NCI-H446 (cell line): Measurements from ENCODE around the gene MPV17L2.
A peak's percentile ranks its signal among the peaks of the same experiment; 100 is the strongest.
"Not testable (repeated sequence)": the region's sequence is repeated elsewhere in the genome, so short reads cannot be mapped to it uniquely, and the experiment has no call there.

ENCODE experiments used
- DNase-seq, 2 experiments: peaks; one replicate each; lab custom pipeline; 2025; lab: John Stamatoyannopoulos, UW

The MPV17L2 gene

DNA sequence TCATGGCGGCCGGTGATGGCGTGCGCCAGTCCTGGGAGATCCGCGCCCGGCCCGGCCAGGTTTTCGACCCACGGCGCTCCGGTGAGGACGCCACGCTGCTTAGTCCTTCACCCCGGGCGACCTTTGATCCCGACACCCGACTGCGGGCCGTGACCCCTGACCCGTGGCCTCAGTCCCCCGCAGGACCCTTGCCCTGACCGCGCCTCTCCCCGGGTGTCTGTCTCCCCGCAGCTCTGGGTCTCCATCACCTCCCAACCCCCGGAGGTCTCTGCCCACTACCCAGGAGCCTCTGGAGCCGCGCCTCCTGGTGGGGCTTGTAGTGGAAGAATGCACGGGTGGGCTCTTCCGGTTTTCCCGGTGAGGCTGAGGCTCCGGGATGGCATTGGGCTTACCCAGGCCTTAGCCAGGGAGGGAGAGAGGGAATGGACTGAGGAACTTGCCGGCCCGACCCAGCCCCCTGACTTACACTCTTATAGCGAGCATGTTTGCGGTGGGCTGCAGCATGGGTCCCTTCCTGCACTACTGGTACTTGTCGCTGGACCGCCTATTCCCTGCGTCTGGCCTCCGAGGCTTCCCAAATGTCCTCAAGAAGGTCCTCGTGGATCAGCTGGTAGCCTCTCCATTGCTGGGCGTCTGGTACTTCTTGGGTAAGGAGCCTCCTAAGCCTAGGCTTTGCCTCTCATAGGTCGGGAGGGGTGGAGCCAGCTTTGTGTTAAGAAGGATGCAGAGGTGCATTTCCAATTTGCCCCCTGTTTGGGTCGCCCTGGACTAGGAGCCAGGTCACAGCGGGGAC, 566 bp downstream of the MPV17L2 start:
- no peak for DNase-seq

DNA sequence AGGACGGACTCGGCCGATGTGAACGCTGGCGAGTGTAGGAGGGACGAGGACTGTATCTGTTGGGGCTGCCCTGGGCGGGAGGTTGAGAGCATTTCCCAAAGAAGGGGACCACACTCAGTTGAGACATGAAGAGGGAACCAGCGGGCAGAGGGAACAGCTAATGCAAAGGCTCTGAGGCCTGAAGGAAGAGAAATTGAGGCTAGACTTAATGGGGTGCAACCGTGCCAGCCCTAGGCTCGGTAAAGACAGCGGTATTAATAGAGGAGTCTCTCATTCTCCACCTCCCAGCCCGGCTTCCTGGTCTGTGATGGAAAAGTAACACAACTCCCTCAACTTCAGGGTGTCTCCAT, 1.1 kb downstream of the MPV17L2 start:
- no peak for DNase-seq

DNA sequence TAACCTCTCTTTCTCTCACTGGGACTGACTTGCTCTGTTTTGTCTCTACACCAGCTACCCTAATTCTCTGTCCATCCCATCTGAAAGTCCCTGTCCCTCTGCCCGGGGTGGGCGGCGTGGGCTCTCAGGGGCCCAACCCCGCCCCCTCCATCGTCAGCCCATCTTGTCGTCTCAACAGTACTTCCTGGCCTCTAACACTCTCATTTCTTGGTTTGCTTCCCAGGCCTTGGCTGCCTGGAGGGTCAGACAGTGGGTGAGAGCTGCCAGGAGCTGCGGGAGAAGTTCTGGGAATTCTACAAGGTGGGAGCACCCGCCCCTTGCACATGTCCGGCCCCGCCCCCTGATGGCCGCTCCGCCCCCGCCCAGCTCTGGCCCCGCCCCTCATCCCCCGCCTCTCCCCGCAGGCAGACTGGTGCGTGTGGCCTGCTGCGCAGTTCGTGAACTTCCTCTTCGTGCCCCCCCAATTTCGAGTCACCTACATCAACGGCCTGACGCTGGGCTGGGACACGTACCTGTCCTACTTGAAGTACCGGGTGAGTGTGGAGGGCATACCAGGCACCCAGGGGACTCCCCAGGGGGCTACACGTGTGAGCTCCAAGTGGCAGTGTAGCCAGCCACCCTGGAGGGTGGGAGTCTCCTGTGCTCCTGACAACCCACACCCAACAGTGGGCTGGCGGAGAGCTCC, 1.7 kb downstream of the MPV17L2 start:
- peak in 1 of 2 experiments; percentile 40 for DNase-seq

DNA sequence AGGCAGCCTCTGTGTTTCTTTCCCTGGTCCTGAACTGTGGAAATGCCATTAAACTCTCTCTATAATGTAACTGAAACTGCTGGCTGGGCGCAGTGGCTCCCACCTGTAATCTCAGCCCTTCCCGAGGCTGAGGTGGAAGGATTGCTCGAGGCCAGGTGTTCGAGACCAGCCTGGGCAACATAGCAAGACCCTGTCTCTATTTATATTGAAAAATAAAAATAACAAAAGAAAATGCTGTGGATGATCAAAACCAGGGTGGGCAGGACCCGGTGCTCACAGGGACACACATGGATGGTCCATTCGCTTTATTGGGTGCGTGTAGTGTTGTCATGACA, 3.5 kb downstream of the MPV17L2 start:
- no peak for DNase-seq

DNA sequence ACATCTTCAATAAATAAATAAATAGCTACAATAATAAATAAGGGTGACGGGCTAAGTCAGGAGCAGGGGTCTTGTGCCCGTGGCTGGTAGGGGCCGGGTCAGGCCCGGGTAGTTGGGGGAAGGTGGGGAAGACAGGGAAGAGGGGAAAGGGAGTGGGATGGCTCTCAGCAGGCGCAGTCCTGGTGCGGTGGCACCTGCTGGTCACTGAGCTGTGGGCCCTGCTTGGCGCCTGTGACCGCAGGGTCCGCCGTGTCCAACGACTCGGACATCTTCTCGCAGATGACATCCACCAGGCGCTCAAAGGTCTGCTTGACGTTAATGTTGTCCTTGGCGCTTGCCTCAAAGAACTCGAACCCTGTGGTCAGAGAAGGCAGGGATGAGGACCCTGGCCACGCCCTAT, 4.3 kb downstream of the MPV17L2 start:
- DNase-seq, result no peak

DNA sequence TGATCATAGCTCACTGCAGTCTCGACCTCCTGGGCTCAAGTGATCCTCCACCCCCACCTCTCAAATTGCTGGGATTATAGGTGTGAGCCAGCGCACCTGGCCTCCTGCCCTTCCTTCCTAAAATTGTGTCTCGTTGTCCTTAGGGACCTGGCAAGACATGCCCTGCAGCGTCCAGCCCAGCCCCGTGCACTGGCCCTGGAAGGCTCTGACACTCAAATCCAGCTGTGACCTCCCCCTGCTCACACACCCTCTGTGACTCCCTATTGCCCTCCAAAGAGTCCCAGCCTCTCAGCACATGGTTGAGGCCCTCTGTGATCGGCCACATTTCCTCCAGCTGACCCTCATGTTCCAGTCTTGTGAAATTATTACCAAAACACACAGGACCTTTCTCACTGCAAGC, 4.9 kb downstream of the MPV17L2 start:
- DNase-seq, result no peak

DNA sequence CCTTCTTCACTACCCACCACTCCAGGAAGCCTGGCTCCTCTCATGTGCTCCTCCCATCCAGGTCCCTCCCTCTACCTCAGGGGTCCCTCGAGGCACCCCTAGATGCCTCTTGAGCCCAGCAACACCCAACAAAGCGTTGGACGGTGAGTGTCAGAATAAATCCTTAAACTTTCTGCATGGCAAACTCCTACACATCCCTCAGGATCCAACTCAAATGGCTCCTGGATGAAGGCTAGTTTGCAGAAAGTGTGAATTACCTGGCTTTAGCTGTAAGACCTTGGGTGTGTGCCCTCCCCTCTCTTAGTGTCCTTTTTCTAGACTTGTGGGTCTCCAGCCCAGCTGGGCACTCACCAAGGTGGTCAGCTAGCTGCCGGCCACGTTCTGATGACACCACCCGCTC, 5.4 kb downstream of the MPV17L2 start:
- no peak for DNase-seq

DNA sequence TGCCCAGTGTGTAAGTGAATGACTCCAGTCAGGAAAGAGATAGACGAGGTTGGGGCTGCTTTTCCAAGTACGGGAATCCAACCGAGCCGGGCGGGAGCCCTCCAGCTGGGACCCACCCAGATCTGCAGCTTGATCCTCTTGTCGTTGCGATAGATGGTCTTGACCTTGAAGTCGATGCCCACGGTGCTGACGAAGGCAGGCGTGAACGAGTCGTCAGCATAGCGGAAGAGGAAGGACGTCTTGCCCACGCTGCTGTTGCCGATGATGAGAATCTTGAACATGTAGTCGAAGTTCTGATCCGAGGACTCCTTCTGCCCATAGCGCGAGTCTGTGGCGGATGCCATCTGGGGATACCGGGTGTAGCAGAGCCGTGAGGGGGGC, 9.4 kb downstream of the MPV17L2 start:
- no peak for DNase-seq

DNA sequence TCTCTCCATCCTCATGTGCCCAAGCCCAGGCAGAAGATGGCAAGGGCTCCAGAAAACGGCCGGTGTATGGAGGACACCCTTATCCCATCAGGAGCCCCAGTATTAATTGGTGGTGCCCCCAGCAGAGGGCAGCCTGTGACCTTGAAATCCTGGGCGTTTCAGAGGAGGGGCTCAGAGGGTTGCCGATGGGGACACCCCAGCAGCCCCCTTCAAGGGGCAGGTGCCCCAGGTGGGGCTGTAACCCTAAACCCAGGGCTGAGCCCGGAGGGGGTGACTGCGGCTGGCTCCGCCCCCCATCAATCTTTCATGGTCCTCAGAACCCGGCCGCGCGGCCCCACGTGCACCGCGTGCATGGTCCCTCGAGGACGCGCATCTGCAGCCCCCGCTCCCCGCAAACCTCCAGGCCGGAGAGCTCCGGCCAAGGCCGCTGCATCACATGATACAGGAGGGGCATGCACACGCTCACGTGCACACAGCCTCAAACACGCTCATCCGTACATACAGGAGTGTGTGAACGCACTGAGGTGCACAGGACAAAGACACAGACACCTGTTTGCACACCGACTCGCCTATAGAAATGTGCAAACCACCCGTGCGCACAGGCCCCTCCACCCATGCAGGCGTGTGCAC, 9.9 kb downstream of the MPV17L2 start:
- no peak for DNase-seq

DNA sequence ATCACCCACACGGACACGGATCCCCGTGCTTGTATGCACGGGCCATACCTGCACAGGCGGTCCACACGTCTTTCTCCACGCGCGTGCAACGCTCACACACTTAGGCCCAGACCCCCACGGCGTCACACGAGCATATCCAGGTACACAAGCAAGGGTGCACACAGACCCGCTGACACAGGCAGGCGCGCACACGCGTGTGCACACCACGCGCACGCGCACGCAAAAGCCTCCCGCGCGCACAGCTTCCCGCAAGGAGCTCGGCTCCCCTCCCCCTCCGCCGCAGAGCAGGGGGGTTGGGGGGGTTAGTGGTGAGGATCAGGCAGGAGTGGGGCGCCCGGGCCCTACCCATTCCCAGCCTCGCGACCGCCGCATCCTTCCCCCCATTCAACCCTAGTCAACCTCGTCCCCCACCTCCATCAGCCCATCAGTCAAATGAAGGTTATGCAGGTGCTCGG, 10.4 kb downstream of the MPV17L2 start:
- DNase-seq, result peak in 1 of 2 experiments; percentile 50

DNA sequence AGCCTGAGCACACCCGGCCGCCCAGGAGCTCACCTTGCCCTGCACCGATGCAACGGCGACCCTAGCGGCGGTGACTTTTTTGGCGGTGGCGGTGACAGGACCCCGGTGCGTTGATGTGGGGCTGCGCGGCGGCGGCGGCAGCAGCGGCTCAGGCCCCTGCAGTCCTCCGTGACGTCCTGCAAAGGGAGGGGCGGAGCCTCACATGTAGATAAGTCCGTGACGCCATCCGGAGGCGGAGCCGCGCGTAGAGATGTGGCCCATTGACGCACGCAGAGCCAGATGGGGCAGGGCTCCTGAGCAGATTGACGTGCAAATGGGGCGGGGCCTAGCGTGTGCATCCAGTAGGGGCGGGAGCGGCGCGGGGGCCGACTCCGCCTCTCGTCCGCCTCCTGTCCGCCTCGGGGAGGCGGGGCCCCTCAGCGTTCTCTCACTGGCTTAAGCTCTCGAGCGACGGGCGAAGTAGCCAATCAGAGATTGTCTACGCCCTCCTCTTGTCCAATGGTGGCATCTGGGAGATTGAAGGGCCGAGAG, 10.9 kb downstream of the MPV17L2 start, which contains the start of gene RAB3A:
RAB3A (minus strand) TSS at position 180 of the 531 bp plus-strand sequence. CDS start 1,302 bp downstream, outside the sequence.
- DNase-seq, result peak; percentile 100

DNA sequence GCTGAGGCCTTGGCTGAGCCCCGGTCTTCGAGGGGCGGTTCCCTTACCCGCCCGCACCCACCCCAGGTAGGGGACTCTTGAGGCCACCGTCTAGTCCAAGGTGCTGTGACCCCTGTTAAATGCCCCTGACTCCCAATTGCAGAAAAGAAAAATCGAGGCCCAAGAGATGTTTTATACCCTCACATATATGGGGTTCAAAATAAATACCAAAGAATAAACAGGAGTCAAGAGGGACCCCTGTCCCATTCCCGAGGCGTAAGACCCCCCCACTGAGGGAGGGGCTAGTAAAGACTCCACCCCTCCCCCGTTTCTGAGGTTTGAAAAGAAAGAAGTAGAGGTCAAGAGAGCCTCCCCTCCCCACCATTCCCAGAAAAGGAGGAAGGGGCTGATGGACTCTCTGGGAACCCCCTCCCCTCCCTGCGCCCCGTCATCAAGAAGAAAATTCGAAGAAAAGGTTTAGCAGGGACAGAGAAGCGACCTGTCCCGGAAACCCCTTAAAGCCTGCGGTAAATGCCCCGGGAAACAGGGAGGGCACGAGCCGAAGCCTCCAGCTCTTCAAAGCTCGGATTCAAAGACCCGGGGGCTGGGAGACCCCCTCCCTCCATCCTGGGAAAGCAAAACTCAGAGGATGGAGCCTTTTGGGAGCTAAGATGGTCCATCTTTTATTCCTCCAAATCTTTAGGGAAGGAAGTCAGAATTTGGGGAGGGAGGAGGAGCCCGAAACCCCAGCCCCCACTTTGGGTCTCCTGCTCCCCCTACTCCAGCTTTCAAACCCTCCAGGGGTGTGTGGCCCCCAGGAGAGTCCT, 11.6 kb downstream of the MPV17L2 start:
- DNase-seq, result peak; percentile 87 to 89

DNA sequence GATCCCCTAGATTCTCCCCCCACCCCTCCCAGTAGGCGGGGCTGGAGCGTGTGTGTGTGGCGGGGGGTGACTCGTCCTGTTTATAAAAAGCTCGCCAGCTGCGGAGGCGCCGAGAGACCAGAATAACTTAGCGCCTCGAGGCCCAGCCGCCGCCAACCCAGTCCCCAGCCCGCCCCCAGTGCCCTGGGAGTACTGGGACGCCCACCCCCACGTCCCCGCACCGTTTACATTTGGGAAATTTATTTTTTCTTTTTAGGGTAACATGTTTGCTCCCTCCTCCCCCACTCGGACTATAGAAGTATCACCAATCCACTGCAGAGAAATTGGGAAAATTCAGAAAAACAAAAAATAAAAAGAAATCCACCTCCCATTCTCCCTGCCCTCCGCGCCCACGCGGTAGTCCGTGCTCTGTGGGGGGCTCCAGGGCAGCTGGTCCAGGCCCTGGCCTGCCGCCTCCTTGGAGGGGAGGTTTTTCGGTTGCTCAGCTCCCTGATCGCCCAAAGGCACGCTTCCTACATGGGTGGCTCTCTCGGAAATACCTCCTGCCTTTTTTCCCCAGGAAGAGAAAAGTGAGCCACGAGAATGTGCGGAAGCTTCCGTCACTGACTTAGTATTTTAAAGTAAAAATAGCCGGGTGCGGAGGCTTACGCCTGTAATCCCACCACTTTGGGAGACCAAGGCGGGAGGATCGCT, 12.3 kb downstream of the MPV17L2 start:
- DNase-seq, result peak; percentile 59 to 60

DNA sequence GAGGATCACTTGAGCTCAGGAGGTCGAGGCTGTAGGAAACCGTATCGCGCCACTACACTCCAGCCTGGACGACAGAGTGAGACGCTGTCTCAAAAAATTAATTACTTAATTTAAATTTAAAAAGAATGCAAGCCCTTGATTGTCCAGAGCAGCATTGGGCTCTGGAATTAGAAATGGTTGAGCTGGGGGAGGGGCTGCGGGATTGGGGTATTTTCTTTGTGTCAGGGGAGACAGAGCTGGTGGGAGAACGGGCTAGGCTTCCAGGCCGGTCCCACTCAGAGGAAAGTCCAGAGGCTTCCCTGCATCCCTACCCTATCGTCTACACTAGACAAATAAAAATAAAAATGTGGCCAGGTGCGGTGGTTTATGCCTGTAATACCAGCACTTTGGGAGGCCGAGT, 13.0 kb downstream of the MPV17L2 start:
- DNase-seq, result no peak

DNA sequence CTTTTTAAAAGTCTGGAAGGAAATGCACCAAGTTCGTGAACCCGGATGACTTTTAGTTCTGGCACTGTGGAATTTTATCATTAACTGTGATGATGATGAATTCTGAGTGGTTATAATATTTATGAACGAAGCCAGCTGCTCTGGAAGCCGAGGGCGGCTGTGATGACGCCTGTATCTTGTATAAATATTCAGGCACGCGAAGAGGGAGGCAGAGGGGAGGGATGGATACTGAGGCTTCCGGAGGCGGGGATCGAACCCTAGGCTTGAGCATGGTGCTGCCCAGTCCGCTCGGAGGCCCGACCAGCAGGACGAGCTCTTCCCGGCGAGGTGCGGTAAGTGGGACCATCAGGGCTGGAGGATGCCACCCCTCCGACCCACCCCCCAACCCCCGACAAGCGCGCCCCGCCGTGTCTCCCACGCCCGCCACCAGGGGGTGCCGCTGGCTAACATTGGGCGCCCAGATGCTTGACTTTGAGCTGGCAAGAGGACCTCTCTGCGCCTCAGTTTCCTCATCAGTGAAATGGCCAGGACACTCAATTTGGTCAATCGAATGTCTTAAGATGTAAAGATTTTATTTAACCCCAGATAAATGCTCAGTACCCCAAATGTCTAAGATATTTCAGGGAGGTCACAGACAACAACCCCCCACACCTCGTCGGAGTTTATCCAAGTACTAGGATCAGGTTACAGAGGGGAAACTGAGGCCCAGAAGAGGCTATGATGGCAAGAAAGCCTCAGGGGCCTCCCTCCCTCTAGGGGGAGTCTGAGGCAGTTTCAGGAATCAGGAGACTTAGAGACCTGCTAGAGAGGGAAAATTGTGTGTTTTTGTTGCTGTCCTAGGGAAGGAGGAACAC, 15.3 kb downstream of the MPV17L2 start:
- DNase-seq, result peak in 1 of 2 experiments; percentile 27

DNA sequence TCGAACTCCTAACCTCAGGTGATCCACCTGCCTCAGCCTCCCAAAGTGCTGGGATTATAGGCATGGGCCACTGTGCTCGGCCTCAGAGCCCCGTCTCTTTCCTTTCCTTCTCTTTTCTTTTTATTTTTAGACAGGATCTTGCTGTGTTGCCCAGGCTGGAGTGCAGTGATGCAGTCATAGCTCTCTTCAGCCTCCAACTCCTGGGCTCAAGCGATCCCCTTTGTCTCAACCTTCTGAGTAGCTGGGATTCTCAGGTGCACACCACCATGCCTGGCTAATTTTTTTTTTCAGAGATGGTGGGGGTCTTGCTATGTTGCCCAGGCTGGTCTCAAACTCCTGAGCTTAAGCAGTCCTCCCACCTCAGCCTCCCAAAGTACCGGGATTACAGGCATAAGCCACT, 16.9 kb downstream of the MPV17L2 start:
- not testable (repeated sequence) for DNase-seq

DNA sequence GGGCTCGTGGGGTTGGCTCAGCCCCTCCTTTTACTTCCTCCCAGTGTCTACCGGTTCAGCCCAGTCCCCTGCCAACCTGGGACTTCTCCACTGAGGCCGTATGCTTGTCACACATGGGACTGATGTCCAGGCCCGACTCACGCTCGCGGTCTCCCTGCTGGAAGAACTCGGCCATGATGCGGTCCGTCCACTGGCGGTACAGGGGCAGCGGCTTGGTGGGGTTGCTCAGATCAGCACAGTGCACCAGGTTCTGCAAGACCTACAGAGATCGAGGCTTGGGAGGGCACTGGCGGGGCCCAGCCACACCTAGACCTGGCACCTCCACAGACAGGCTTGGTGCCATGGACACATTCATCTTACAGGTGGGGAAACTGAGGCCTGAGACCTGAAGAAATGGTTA, 18.7 kb downstream of the MPV17L2 start:
- DNase-seq, result no peak

DNA sequence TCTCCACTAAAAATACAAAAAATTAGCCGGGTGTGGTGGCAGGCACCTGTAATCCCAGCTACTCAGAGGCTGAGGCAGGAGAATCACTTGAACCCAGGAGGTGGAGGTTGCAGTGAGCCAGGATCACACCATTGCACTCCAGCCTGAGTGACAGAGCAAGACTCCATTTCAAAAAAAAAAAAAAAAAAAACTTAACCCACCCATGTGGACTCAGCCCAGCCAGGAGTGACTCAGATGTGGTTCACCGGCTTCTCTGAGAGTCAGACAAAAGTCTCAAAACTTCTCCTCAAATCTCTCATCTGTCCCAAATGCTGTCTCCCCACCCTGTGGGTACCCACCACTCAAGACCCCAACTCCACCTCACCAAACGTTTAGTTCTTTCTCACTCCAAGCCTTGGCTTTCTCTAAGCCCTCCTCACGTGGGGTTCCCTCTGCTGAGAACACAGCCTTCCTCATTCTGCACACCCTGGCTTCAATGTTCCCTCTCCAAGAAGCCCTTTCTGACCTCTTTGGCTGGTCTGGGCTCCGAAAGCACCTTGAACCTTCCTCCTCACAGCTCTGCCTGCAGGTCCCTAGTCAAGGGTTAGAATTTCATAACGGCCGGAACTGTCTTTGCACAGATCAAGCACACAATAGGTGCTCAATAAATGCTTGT, 21.9 kb downstream of the MPV17L2 start:
- DNase-seq, result no peak

DNA sequence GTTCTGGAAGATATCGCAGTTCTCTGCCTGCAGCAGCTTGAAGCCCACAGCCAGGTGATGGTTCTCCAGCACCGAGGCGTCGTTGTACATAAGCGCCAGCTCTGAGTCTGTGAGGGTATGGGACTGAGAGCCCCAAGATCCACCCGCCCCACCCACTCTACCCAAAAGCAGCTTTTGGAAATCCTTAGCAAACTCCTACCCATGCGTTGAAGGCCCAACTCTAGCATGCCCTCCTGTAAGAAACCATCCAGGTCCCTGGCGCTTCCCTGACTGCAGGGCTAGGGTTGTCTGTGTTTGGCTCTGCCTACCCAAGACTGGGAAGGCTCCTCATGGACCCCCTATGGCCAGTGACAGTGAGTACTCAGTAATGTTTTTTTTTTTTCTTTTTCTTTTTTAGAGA, 23.8 kb downstream of the MPV17L2 start:
- no peak for DNase-seq

DNA sequence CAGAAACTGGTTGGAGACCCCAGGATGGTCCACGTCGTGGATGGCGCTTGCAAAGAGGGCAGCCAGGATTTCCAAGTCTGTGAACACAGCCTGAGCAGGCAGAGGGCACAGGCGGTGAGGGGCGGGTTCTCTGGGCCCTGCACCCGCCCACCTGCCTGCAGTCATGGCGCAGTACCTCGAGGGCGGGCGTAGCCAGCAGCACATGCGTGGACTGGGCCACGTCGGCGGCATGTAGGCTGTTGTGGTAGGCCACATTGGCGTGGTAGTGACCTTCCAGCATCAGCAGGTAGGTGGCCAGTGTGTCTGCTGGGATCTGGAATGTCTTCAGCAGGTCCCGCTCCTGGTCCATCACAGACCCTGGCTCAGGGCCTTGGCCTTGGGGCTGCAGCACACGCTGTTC, 25.1 kb downstream of the MPV17L2 start:
- DNase-seq, result no peak
